Measurements from ENCODE around the gene EFCAB6. TPM values are rescaled to one million over a fixed set of nuclear protein-coding genes. Genes with fewer than 3 reads are reported as not detected.

Gene EFCAB6
- total RNA-seq, 1 donor: 2.7 TPM

DNA sequence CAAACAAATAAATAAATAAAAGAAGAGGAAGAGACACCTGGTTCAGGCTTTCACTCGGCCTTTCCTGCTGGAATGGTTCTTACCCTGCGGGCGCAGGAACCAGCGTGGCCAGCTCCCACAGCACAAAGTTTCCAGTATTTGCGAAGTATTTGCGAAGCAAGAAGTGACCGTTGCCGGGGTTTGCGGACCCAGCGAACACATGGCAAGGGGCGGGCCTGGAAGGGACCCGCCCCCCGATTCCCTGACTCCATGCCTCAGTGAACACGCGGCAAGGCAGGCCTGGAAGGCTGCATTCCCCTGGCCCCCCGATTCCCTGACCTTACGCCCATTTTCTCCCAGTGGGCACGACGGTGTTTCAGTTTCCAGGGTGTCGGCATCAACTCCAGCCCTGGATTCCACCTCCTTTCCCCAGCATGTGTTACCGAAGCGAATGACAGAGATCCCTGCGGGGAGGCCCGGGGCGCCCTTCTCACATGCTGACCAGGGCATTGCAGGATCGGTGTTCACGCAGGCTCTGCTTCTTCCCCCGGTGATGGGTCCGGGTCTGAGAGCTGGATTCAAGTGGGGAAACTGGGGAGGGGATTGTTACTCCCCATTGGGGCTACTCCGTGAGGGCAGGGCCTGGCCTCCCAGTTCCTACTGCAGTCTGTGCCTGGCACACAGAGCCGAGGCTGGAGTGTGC, 297.5 kb downstream of the EFCAB6 start:
- TF ChIP-seq, protein P1, sequence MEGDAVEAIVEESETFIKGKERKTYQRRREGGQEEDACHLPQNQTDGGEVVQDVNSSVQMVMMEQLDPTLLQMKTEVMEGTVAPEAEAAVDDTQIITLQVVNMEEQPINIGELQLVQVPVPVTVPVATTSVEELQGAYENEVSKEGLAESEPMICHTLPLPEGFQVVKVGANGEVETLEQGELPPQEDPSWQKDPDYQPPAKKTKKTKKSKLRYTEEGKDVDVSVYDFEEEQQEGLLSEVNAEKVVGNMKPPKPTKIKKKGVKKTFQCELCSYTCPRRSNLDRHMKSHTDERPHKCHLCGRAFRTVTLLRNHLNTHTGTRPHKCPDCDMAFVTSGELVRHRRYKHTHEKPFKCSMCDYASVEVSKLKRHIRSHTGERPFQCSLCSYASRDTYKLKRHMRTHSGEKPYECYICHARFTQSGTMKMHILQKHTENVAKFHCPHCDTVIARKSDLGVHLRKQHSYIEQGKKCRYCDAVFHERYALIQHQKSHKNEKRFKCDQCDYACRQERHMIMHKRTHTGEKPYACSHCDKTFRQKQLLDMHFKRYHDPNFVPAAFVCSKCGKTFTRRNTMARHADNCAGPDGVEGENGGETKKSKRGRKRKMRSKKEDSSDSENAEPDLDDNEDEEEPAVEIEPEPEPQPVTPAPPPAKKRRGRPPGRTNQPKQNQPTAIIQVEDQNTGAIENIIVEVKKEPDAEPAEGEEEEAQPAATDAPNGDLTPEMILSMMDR (IDR thresholded peaks at IDR 0.05; ENCODE audit: insufficient read depth, low read length): no peak
- DNase-seq (ENCODE audit: low read depth): no peak
- H3K4me3 ChIP-seq (ENCODE audit: low read depth, low read length): no peak overlapping the region

DNA sequence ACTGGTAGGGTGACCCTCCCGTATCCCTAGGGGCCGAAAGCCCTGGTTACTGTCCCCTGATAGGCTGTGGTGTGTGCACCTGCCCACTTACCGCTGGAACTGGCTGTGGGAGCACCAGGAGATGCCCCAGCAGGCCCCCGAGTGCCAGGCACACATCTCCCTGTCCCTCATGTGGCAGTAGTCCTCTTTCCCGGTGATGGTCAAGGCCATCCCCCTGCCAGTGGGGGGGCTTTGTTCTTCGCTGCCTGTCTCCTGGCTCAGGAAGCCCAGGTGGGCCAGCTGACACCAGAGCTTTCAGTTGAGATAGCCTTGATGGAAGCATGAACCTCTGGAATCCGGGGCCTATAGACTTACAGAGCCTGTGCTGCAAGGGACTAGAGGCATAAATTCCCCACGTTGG, 299.8 kb downstream of the EFCAB6 start:
- TF ChIP-seq, protein P1 (IDR thresholded peaks at IDR 0.05; ENCODE audit: insufficient read depth, low read length): no peak
- H3K4me3 ChIP-seq (ENCODE audit: low read depth, low read length): no peak overlapping the region
- DNase-seq (ENCODE audit: low read depth): no peak

DNA sequence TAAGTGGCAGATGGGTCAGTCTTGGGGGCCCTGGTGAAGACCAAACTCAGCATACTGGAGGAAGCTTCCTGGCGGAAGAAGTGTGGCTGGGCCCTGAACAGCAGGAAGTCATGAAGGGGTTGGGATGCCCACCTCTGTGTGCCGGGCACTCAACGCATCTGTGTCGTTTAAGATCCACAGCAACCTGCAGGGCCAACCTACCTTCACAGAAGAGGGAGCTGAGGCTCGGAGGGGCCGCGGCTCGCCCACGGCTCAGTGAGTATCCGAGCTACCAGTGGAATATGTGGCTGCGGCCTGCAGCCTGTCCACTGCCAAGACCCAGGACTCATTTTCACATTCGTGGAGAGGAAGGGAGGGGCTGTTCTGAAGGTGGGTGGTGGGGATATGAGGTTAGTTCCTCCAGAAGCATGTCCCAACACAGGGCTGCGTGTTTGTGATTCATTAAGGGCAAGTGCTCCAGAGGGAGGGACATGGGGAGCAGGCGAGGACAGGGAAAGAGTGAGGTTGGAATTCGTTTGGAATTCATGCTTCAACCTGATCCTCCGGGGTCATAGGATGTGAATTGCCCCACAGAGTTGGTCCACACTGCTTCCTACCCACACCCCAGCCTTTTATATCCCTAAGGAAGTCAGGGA, 300.7 kb downstream of the EFCAB6 start:
- no peak overlapping the region for H3K4me3 ChIP-seq (ENCODE audit: low read depth, low read length)
- TF ChIP-seq, protein P1 (IDR thresholded peaks at IDR 0.05; ENCODE audit: insufficient read depth, low read length): no peak
- DNase-seq (ENCODE audit: low read depth): no peak

DNA sequence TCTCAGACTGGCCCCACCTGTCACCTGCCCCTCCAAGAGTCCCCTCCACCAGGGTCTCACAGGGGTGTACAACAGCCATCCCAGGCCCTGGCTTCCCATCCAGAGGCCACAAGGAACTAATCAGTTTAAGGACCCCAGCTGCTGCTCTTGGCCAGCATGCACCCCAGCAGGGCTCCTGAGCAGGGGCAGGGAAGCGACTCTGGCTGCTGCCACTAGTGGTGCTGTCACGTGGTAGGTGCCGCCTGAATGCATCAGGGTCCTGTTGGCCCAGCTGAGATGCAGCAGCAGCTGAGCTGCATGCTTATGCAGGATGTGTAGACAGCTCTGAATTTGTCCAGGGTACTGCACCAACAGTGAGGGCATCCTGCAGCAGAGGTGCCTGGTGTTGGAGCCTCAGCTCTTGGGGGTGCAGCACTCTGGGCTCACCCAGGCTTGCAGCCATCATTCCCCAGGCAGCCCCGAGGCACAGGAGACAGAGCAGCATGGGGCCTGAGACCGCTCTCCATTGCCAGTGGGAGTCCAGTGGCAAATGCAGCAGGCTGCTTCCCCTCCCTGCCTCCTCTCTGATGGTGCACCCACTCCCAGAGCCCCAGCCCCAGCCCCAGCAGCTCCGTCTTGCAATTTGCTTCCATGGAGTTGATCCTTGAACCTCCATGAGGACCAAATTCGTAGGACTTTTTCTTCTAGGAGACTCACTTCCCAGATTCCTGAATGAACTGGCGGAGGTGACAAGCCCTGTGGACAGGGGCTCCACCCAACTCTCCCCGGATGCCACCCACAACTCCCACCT, 301.6 kb downstream of the EFCAB6 start:
- H3K4me3 ChIP-seq (ENCODE audit: low read depth, low read length): no peak overlapping the region
- no peak for DNase-seq (ENCODE audit: low read depth)
- TF ChIP-seq, protein P1 (IDR thresholded peaks at IDR 0.05; ENCODE audit: insufficient read depth, low read length): no peak

DNA sequence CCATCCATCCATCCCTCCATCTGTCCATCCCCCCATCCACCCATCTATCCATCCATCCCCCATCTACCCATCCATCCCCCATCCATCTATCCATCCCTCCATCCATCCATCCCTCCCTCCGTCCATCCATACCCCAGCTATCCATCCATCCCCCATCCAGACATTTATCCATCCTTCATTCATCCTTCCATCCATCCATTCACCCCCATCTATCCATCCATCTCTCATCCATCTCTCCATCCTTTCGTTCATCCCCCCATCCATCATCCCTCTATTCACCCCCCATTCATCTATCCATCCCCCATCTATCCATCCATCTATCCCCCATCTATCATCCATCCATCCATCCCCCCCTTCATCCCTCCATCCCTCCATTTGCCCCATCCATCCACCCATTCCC, 302.8 kb downstream of the EFCAB6 start:
- TF ChIP-seq, protein P1 (IDR thresholded peaks at IDR 0.05; ENCODE audit: insufficient read depth, low read length): no peak
- DNase-seq (ENCODE audit: low read depth): no peak
- no peak overlapping the region for H3K4me3 ChIP-seq (ENCODE audit: low read depth, low read length)

DNA sequence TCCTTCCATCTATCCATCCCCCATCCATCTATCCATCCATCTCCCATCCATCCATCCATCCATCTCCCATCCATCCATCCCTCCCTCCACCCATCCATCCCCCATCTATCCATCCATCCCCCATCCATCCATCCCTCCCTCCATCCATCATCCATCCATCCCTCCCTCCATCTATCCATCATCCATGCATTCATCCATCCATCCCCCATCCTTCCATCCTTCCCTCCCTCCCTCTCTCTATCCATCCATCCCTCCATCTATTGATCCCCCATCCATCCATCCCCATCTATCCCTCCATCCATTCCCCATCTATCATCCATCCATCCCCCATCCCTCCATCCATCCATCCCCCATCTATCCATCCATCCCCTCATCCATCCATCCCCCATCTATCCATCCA, 303.6 kb downstream of the EFCAB6 start:
- DNase-seq (ENCODE audit: low read depth): no peak
- no peak overlapping the region for H3K4me3 ChIP-seq (ENCODE audit: low read depth, low read length)
- TF ChIP-seq, protein P1 (IDR thresholded peaks at IDR 0.05; ENCODE audit: insufficient read depth, low read length): no peak
